GM19455 (cell line): Measurements from ENCODE around the gene KRT6A.

Experiments used
- ATAC-seq: cut with Tn5 transposase; IDR thresholded peaks from one replicate; pipeline ENCODE4 v1.9.1; 2021; ENCODE audit not compliant: unreplicated experiment

Gene KRT6A

GRCh38 chr12:52438305-52439301, 54.5 kb downstream of the KRT6A start:
- no peak for ATAC-seq

- ATAC-seq: no peak
Measured at GRCh38 chr12:52437508-52437907, 55.5 kb downstream of the KRT6A start.
